Naive thymus-derived CD8-positive, alpha-beta T cell (primary cell): ENCODE data around the gene TMEM259. TPM values are rescaled to one million over a fixed set of nuclear protein-coding genes. Genes with fewer than 3 reads are reported as not detected.
"Not testable (repeated sequence)": the region's sequence is repeated elsewhere in the genome, so short reads cannot be mapped to it uniquely, and the experiment has no call there.

ENCODE experiments used
- ATAC-seq, 2 donors: fragments of 150-1000 bp; cut with Tn5 transposase in 1 of 2; sonication (Bioruptor Pico), chemical (Tn5 transposase) in 1 of 2; 1 replicate in 1 of 2; 2 replicates in 1 of 2; pipeline ENCODE4 v1.10.0; 2021; ENCODE audit warnings: mild to moderate bottlenecking in 2 of 2, moderate library complexity in 2 of 2
- POLR2A ChIA-PET: fragments of 350-600 bp; sonication (Branson Sonifier 250); formaldehyde crosslinking; loops from one replicate; lab custom pipeline; 2021; ENCODE audit warnings: antibody characterized with exemption; lab: Charles Lee
- DNase-seq, 10 donors: peaks; one replicate each; pipeline versions ENCODE4 v3.0.0 to v3.0.0-alpha.2; 2020 to 2022
- H3K27ac Mint-ChIP-seq, 10 donors: one replicate each; pipeline ENCODE4 v1.8.0; 2020 to 2022; ENCODE audit warnings: mild to moderate bottlenecking in 10 of 10, mixed read lengths in 10 of 10, moderate library complexity in 4 of 10, inconsistent platforms in 1 of 10
- H3K27me3 Mint-ChIP-seq, 5 donors: one replicate each; pipeline ENCODE4 v1.8.0; 2021 to 2022; ENCODE audit warnings: mixed read lengths in 5 of 5
- H3K36me3 Mint-ChIP-seq, 3 donors: one replicate each; pipeline ENCODE4 v1.8.0; 2020 to 2022; ENCODE audit warnings: mixed read lengths in 3 of 3, mild to moderate bottlenecking in 2 of 3, inconsistent platforms in 1 of 3
- H3K4me1 Mint-ChIP-seq, 4 donors: one replicate each; pipeline ENCODE4 v1.8.0; 2021 to 2022; ENCODE audit warnings: mixed read lengths in 4 of 4
- H3K4me3 Mint-ChIP-seq, 10 donors: one replicate each; pipeline ENCODE4 v1.8.0; 2020 to 2022; ENCODE audit warnings: mild to moderate bottlenecking in 10 of 10, mixed read lengths in 10 of 10, moderate library complexity in 6 of 10, inconsistent platforms in 1 of 10
- H3K9me3 Mint-ChIP-seq, 9 donors: one replicate each; pipeline ENCODE4 v1.8.0; 2020 to 2022; ENCODE audit warnings: mixed read lengths in 9 of 9, mild to moderate bottlenecking in 3 of 9, inconsistent platforms in 1 of 9, moderate library complexity in 1 of 9
- polyA plus RNA-seq, 3 donors: library from polyadenylated mRNA; unstranded; fragments of 300-500 nt; fragmentation: Illumina TruSeq; gene quantifications; one replicate each; pipeline ENCODE4 v1.2.3, GENCODE V29; 2021
- total RNA-seq, 8 experiments: library from RNA in 2 of 8; stranded (reverse) in 2 of 8; gene quantifications; one replicate each; pipeline ENCODE4 v1.2.3 and lab custom pipeline; 2021 to 2026

TMEM259 gene
- total and polyA plus RNA-seq, 5 experiments from 2014 or later: 37.9 to 365 (median 77.0) TPM

GRCh38 chr19:1035998-1036621 lies 15.2 kb upstream of the TMEM259 start:
- Mint-ChIP-seq H3K27ac (peak overlapping the region; percentile 44 to 98 (median 93)), H3K27me3 (no peaks in the 10 kb centered on the region), H3K9me3 (no peaks in the 10 kb centered on the region), H3K4me3 (peak overlapping the region in 6 of 10 donors; percentile 9 to 73 (median 49)), H3K4me1 (peaks cover 32 to 72% (median 62%) of the 10 kb centered on the region in 4 donors), H3K36me3 (peaks cover 0 to 55% (median 14%) of the 10 kb centered on the region in 3 donors)
- POLR2A ChIA-PET: interaction anchor here (3.2 to 12.3 kb wide), 3 partner anchors 11 to 40 kb away, joined by 10 to 768 read pairs (median 400); partner anchors contain the start of genes ARHGAP45, CNN2, RNU6-2 and TMEM259
- DNase-seq: peak in 4 of 10 donors; percentile 29 to 71 (median 42)
- ATAC-seq: no peak

DNA sequence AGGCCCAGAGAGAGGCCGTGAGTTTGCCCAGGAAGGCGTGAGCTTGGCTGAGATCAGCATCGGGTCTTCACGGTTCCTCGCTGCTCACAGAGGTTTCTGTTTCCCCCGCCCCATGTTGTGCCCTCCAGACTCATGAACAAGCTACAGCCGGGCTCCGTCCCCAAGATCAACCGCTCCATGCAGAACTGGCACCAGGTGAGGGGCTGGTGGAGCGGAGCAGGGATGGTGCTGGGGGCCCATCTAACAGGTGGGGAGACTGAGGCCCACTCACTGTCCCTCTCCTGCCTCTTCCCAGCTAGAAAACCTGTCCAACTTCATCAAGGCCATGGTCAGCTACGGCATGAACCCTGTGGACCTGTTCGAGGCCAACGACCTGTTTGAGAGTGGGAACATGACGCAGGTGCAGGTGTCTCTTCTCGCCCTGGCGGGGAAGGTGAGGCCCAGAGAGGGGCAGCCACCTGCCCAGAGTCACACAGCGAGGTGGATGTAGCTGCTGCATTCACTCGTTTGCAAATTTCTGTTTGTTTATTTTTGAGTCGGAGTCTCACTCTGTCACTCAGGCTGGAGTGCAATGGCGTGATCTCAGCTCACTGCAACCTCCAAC lies 11.4 kb upstream of the TMEM259 start:
- no peaks in the 10 kb centered on the region for H3K27me3 Mint-ChIP-seq
- POLR2A ChIA-PET: interaction anchor here (0.7 to 22.1 kb wide), 11 partner anchors 8 to 972 kb away, joined by 3 to 1566 read pairs (median 11); partner anchors contain the start of genes ABCA7, ARHGAP45, CIRBP and RNU6-2
- H3K9me3 Mint-ChIP-seq: no peaks in the 10 kb centered on the region
- ATAC-seq (no peak), DNase-seq (no peak)
- peak overlapping the region; percentile 68 to 97 (median 88) for H3K27ac Mint-ChIP-seq
- H3K4me3 Mint-ChIP-seq: peak overlapping the region in 4 of 10 donors; percentile 38 to 65 (median 54)
- peaks cover 23 to 54% (median 50%) of the 10 kb centered on the region in 4 donors for H3K4me1 Mint-ChIP-seq
- peaks cover 0 to 52% (median 6%) of the 10 kb centered on the region in 3 donors for H3K36me3 Mint-ChIP-seq

DNA sequence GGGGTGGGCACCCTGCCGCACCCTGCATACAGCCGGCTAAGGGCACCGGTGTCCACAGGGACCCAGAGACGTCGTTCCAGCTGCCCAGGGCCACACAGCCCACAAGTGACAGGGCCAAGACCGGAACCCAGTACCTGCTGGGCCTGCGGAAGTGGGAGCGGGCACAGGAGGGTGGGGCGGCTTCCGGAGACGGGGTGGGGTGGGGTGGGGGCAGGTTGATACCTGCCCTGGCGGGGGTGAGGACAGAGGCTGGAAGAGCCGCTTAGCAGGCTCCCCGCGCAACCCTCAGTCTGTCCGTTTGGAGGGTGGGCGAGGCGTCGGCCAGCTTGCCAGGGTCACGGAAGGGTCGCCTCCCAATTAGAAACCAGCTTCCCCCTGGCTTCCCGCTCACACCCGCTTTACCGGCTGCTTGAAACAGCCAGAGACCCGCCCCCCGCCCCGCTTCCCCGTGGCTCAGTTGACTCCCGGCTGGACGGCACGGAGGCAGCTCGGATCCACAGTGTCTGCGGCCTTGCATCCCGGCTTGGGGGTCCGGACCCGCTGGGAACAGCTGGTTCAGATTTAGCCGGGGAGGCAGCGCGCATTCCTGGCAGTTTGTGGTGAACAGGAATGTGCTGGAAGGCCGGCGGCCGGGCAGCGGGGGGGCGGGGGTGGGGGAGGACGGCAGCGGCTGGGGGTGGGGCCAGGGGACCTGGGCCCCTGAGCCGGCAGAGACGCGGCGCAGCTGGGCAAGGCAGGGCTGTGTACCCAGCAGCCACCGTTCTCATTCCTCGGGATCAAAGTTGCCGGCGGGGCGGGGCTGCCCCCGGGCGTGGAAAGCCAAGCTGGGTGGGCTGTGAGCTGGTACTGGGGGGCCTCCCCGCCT lies 7.4 kb upstream of the TMEM259 start:
- H3K27me3 Mint-ChIP-seq: no peaks in the 10 kb centered on the region
- no peaks in the 10 kb centered on the region for H3K9me3 Mint-ChIP-seq

DNA sequence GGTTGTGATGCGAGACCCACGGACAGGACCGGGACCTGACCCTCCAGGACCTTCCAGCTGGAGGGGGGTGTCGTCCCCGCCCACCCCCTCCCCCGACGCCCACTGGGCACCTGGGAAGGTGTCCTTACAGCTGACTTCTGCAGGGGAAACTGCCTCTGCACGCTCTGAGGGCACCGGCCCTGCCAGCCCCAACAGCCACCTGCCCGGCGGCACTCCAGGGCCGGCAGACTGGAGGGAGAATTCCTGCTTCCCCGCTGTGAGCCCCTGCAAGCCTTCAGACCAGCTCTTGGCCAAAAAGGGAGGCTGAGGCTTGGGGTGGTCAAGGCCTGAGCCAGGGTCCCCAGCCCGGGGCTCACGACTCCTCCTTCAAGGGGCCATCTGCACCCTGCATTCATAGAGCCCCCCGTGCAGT lies 6.7 kb upstream of the TMEM259 start:
- H3K27me3 Mint-ChIP-seq: no peaks in the 10 kb centered on the region
- H3K4me3 Mint-ChIP-seq: peak overlapping the region; percentile 94 to 99 (median 98)
- ATAC-seq (peak in 1 of 2 donors; percentile 23), DNase-seq (no peak)
- POLR2A ChIA-PET: interaction anchor here (0.6 to 22.1 kb wide), 17 partner anchors 7 to 242 kb away, joined by 3 to 1566 read pairs (median 7); partner anchors contain the start of genes ABCA7, ARHGAP45, CIRBP and POLR2E
- H3K9me3 Mint-ChIP-seq: no peaks in the 10 kb centered on the region
- peaks cover 12 to 36% (median 27%) of the 10 kb centered on the region in 4 donors for H3K4me1 Mint-ChIP-seq
- peak overlapping the region; percentile 89 to 98 (median 96) for H3K27ac Mint-ChIP-seq
- peaks cover 0 to 23% (median 3%) of the 10 kb centered on the region in 3 donors for H3K36me3 Mint-ChIP-seq

More for the DNA sequence above, 7.4 kb upstream of the TMEM259 start:
- Mint-ChIP-seq H3K4me3 (peak overlapping the region; percentile 87 to 99 (median 94)), H3K36me3 (peaks cover 0 to 29% (median 3%) of the 10 kb centered on the region in 3 donors), H3K4me1 (peaks cover 13 to 40% (median 33%) of the 10 kb centered on the region in 4 donors), H3K27ac (peak overlapping the region; percentile 89 to 97 (median 94))
- POLR2A ChIA-PET: interaction anchor here (0.5 to 22.1 kb wide), 16 partner anchors 8 to 241 kb away, joined by 3 to 1566 read pairs (median 9); partner anchors contain the start of genes ABCA7, ARHGAP45, CIRBP and POLR2E
- peak; percentile 24 to 28 for ATAC-seq
- DNase-seq: peak; percentile 36 to 82 (median 62)

- POLR2A ChIA-PET: interaction anchor here (0.6 to 22.1 kb wide), 21 partner anchors 6 to 248 kb away, joined by 3 to 1566 read pairs (median 7); partner anchors contain the start of genes ABCA7, ARHGAP45, CIRBP and FAM174C
- Mint-ChIP-seq H3K4me3 (peak overlapping the region; percentile 94 to 99 (median 98)), H3K9me3 (no peaks in the 10 kb centered on the region), H3K36me3 (peaks cover 0 to 16% (median 0%) of the 10 kb centered on the region in 3 donors), H3K27me3 (no peaks in the 10 kb centered on the region), H3K27ac (peak overlapping the region; percentile 89 to 98 (median 96)), H3K4me1 (peaks cover 11 to 29% (median 23%) of the 10 kb centered on the region in 4 donors)
- DNase-seq: peak in 4 of 10 donors; percentile 42 to 59 (median 52)
- ATAC-seq: peak in 1 of 2 donors; percentile 5
These were observed 6.1 kb upstream of the TMEM259 start for GRCh38 chr19:1026783-1027649.

DNA sequence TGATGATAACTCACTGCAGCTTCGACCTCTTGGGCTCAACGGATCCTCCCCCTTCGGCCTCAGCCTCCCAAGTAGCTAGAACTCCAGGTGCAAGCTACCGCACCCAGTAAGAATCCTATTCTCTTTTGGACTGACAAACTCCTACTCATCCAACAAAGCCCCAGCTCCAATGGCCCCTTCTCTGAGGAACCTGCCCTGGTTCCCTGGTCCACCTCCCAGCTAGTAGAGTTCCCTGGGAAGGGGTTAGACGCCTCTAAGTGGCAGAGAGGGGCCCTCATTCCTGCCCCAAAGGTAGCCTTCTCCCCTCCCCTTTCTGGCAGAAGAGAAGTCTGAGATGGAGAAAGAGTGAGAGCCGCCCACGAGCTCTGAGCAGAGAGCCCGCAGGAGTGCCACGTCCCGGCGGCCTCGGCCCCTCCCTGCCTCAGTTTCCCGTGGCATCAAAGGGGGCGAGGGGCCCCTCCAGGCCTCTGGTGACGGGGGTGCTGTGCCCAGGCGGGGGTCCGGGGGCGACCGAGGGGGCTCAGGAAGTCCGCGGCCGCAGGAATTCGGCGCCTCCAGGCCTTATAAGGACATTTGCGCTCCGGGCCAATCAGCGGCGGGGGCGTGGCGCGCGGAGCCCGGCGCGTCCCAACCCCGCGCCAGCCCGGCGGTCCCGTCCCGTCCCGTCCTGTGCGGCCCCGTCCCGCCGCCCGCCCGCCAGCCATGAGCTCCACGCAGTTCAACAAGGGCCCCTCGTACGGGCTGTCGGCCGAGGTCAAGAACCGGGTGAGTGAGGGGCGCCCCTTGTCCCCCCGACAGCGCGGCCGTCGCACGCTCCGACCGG lies 5.2 kb upstream of the TMEM259 start, which contains the start of gene CNN2:
Gene CNN2 (plus strand): TSS at position 649 of the 823 bp plus-strand sequence. CDS start 54 bp downstream, at position 703.
- POLR2A ChIA-PET: interaction anchor here (0.6 to 22.1 kb wide), 18 partner anchors 9 to 249 kb away, joined by 3 to 1566 read pairs (median 6); partner anchors contain the start of genes ABCA7, ARHGAP45, CIRBP and FAM174C
- Mint-ChIP-seq H3K4me1 (peaks cover 15 to 37% (median 29%) of the 10 kb centered on the region in 4 donors), H3K27me3 (peaks cover 0 to 5% (median 0%) of the 10 kb centered on the region in 5 donors), H3K4me3 (peak within 1 kb of the TSS; percentile 94 to 99 (median 98)), H3K9me3 (no peaks in the 10 kb centered on the region), H3K27ac (peak within 1 kb of the TSS; percentile 89 to 98 (median 96)), H3K36me3 (peaks cover 0 to 11% (median 0%) of the 10 kb centered on the region in 3 donors)
- ATAC-seq: peak; percentile 13 to 34
- peak in 8 of 10 donors; percentile 46 to 71 (median 56) for DNase-seq

- not testable (repeated sequence) for H3K27me3 Mint-ChIP-seq, DNase-seq, H3K9me3 Mint-ChIP-seq, H3K36me3 Mint-ChIP-seq, ATAC-seq
- Mint-ChIP-seq H3K27ac (peak overlapping the region in 3 of 10 donors; percentile 43 to 79 (median 67)), H3K4me1 (peaks cover 13 to 30% (median 22%) of the 10 kb centered on the region in 4 donors), H3K4me3 (peak overlapping the region in 4 of 10 donors; percentile 29 to 44 (median 36))
- POLR2A ChIA-PET: interaction anchor here (0.9 to 22.1 kb wide), 4 partner anchors 16 to 244 kb away, joined by 3 to 1566 read pairs (median 218); partner anchors contain the start of genes ABCA7, ARHGAP45 and CIRBP
These were observed 4.2 kb upstream of the TMEM259 start for GRCh38 chr19:1025080-1025479.

DNA sequence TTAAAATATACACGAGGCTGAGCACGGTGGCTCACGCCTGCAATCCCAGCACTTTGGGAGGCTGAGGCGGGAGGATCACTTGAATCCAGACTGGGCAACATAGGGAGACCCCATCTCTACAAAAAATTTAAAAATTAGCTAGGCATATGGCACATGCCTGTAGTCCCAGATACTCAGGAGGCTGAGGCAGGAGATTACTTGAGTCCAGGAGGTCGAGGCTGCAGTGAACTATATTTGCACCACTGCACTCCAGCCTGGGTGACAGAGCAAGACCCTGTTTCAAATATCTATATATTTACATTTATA lies 2.9 kb upstream of the TMEM259 start:
- H3K9me3 Mint-ChIP-seq, H3K36me3 Mint-ChIP-seq, H3K4me3 Mint-ChIP-seq, H3K27me3 Mint-ChIP-seq, DNase-seq, ATAC-seq: not testable (repeated sequence)
- POLR2A ChIA-PET: interaction anchor here (0.9 to 22.1 kb wide), 4 partner anchors 9 to 79 kb away, joined by 4 to 1566 read pairs (median 212); partner anchors contain the start of genes ABCA7 and ARHGAP45
- peaks cover 12 to 36% (median 25%) of the 10 kb centered on the region in 4 donors for H3K4me1 Mint-ChIP-seq
- H3K27ac Mint-ChIP-seq: peak overlapping the region in 3 of 10 donors; percentile 28 to 60 (median 33)

DNA sequence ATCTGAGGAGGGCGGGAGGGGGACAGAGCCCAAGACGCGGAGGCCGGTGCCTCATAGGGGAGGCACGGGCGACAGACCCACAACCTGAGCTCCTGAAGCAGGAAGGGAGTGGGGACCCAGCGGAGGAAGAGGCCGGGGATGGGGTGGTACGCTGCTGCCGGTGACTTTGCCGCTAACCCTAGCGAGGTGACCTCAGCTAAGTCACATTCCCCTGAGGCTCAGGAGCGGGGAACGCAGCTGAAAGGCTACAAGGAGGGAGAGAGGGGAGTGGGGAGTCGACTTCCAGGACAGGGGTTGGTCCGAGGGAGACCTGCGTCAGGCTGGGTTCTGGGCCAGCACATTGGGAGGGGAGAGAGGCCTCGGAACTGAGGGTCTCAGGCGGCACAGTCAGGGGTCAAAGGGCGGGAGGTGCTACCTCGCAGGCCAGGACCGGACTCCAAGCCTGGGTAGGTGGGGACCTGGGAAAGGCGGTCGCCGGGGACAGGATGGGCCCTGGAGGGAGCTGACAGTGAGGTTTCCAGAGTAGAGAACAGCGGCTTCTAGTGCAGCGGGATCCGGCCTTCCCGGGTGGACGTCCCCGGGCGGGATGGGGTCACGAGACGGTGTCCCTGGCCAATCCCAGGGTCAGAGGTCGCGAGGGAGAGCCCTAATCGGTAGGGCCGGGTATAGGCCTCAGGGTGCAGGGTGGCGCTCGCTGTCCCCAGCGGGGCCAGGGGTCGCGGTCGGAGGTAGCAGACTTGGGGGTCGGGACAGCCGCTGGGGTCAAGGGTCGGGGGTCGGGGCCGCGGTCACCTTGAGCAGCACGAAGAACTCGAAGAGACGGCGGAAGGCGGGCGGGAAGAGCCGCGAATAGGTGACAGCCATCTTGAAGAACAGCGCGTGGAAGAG lies 699 bp downstream of the TMEM259 start:
- ATAC-seq: no peak
- Mint-ChIP-seq H3K36me3 (peaks cover 0 to 6% (median 0%) of the 10 kb centered on the region in 3 donors), H3K27me3 (peaks cover 0 to 6% (median 0%) of the 10 kb centered on the region in 5 donors), H3K27ac (peak overlapping the region; percentile 85 to 100 (median 96)), H3K4me1 (peaks cover 18 to 57% (median 49%) of the 10 kb centered on the region in 4 donors), H3K4me3 (peak overlapping the region; percentile 86 to 94 (median 90)), H3K9me3 (no peaks in the 10 kb centered on the region)
- POLR2A ChIA-PET: interaction anchor here (0.6 to 22.1 kb wide), 22 partner anchors 8 to 222 kb away, joined by 3 to 1566 read pairs (median 4); partner anchors contain the start of genes ABCA7, ARHGAP45, ATP5F1D and GPX4
- DNase-seq: peak in 1 of 10 donors; percentile 39
